ENCODE results near the gene LHX5. TPM values are rescaled to one million over a fixed set of nuclear protein-coding genes. Genes with fewer than 3 reads are reported as not detected.
"Not testable (repeated sequence)": the region's sequence is repeated elsewhere in the genome, so short reads cannot be mapped to it uniquely, and the experiment has no call there.

LHX5 gene
- total and polyA plus RNA-seq, 7 donors: not detected

- Histone ChIP-seq H3K9me3 (no peaks in the 10 kb centered on the region), H3K4me3 (no peak overlapping the region), H3K27me3 (peaks cover 11 to 35% (median 15%) of the 10 kb centered on the region in 3 donors), H3K36me3 (no peaks in the 10 kb centered on the region), H3K4me1 (no peaks in the 10 kb centered on the region), H3K27ac (no peak overlapping the region)
- no peak for DNase-seq
- TF ChIP-seq, protein P1, sequence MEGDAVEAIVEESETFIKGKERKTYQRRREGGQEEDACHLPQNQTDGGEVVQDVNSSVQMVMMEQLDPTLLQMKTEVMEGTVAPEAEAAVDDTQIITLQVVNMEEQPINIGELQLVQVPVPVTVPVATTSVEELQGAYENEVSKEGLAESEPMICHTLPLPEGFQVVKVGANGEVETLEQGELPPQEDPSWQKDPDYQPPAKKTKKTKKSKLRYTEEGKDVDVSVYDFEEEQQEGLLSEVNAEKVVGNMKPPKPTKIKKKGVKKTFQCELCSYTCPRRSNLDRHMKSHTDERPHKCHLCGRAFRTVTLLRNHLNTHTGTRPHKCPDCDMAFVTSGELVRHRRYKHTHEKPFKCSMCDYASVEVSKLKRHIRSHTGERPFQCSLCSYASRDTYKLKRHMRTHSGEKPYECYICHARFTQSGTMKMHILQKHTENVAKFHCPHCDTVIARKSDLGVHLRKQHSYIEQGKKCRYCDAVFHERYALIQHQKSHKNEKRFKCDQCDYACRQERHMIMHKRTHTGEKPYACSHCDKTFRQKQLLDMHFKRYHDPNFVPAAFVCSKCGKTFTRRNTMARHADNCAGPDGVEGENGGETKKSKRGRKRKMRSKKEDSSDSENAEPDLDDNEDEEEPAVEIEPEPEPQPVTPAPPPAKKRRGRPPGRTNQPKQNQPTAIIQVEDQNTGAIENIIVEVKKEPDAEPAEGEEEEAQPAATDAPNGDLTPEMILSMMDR (IDR thresholded peaks at IDR 0.05): no peak
- no peak for TF ChIP-seq EP300 (IDR thresholded peaks at IDR 0.05)
- TF ChIP-seq POLR2A (IDR thresholded peaks at IDR 0.05): no peak
- no peak for TF ChIP-seq POLR2AphosphoS5 (IDR thresholded peaks at IDR 0.05)
- WGBS, 2 donors: 33 to 35% methylated on average over 8 of the region's 8 CpGs
- intact Hi-C loops (cut with DNase I): no loop called here
These were observed 28.6 kb upstream of the LHX5 start for GRCh38 chr12:113500306-113500675.

GRCh38 chr12:113498490-113498889, 26.8 kb upstream of the LHX5 start:
- whole genome bisulfite sequencing, 2 donors: 43 to 55% methylated on average over 4 of the region's 4 CpGs
- TF ChIP-seq POLR2A (IDR thresholded peaks at IDR 0.05) (no peak), EP300 (IDR thresholded peaks at IDR 0.05) (no peak), POLR2AphosphoS5 (IDR thresholded peaks at IDR 0.05) (no peak)
- TF ChIP-seq, protein P1 (IDR thresholded peaks at IDR 0.05): no peak
- Histone ChIP-seq H3K9me3 (no peaks in the 10 kb centered on the region), H3K27me3 (peaks cover 11 to 35% (median 15%) of the 10 kb centered on the region in 3 donors), H3K36me3 (no peaks in the 10 kb centered on the region), H3K4me1 (no peaks in the 10 kb centered on the region), H3K4me3 (no peak overlapping the region), H3K27ac (no peak overlapping the region)
- DNase-seq: no peak
- intact Hi-C loops (cut with DNase I): no loop called here

GRCh38 chr12:113497693-113498092, 26.0 kb upstream of the LHX5 start:
- no peak for DNase-seq
- Histone ChIP-seq H3K4me1 (no peaks in the 10 kb centered on the region), H3K27me3 (peaks cover 11 to 38% (median 15%) of the 10 kb centered on the region in 3 donors), H3K27ac (no peak overlapping the region), H3K4me3 (no peak overlapping the region), H3K9me3 (no peaks in the 10 kb centered on the region), H3K36me3 (no peaks in the 10 kb centered on the region)
- no peak for TF ChIP-seq POLR2A (IDR thresholded peaks at IDR 0.05)
- no peak for TF ChIP-seq POLR2AphosphoS5 (IDR thresholded peaks at IDR 0.05)
- TF ChIP-seq, protein P1 (IDR thresholded peaks at IDR 0.05): no peak
- TF ChIP-seq EP300 (IDR thresholded peaks at IDR 0.05): no peak
- WGBS, 2 donors: 31 to 56% methylated on average over 7 of the region's 7 CpGs
- intact Hi-C loops (cut with DNase I): no loop called here

GRCh38 chr12:113495941-113496340, 24.3 kb upstream of the LHX5 start:
- H3K4me3 ChIP-seq; intact Hi-C loops (cut with DNase I); H3K9me3 ChIP-seq; H3K4me1 ChIP-seq; H3K27ac ChIP-seq; DNase-seq; H3K36me3 ChIP-seq: not testable (repeated sequence)
- WGBS, 2 donors: 85 to 90% methylated on average over 6 of the region's 6 CpGs
- peaks cover 11 to 36% (median 15%) of the 10 kb centered on the region in 3 donors for H3K27me3 ChIP-seq

DNA sequence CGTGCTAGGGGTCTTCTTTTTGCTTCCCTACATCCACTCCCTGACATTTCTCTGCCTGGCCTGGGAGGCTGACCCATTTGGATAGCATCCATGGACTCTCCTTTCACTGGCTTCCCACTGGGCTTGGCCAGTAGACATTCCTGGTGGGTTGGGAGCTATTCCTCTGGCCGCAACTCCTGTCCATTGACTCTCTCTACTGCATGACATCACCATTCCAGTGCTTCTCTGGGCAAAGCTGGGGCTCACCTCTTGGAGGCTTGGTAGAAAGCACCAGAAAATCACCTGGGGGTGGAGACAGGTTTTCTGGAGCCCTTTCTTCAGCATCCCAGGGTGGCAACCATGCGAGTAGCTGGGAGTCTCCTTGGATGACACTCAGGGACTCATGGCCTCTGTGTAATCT, 16.7 kb upstream of the LHX5 start:
- DNase-seq: no peak
- H3K9me3 ChIP-seq: no peaks in the 10 kb centered on the region
- H3K36me3 ChIP-seq: no peaks in the 10 kb centered on the region
- no peak overlapping the region for H3K27ac ChIP-seq
- H3K4me3 ChIP-seq: no peak overlapping the region
- H3K27me3 ChIP-seq: peaks cover 0 to 49% (median 0%) of the 10 kb centered on the region in 3 donors
- 70 to 86% methylated on average over 3 of the region's 3 CpGs for WGBS, 2 donors
- no peak for TF ChIP-seq POLR2AphosphoS5 (IDR thresholded peaks at IDR 0.05)
- TF ChIP-seq, protein P1 (IDR thresholded peaks at IDR 0.05): no peak
- no peak for TF ChIP-seq EP300 (IDR thresholded peaks at IDR 0.05)
- TF ChIP-seq POLR2A (IDR thresholded peaks at IDR 0.05): no peak
- intact Hi-C loops (cut with DNase I): no loop called here
- no peaks in the 10 kb centered on the region for H3K4me1 ChIP-seq

Measured in sigmoid colon (tissue), 7 donors.